H9 (cell line): ENCODE results near the gene CSNK1A1. TPM values are rescaled to one million over a fixed set of nuclear protein-coding genes. Genes with fewer than 3 reads are reported as not detected.

ENCODE experiments used
- DNase-seq: peaks from one replicate; pipeline ENCODE4 v3.0.0-alpha.2; 2017
- H2AFZ ChIP-seq: one replicate; pipeline ENCODE4 v1.6.1; 2013; ENCODE audit warnings: mild to moderate bottlenecking, low read length, control low read depth, moderate library complexity
- H2AK5ac ChIP-seq: 2 replicates; pipeline ENCODE4 v1.6.1; 2013; ENCODE audit warnings: low read length, control low read depth, mixed read lengths; ENCODE audit not compliant: insufficient read length
- H2BK120ac ChIP-seq: one replicate; pipeline ENCODE4 v1.6.1; 2013; ENCODE audit warnings: low read depth, mild to moderate bottlenecking, low read length, control low read depth, inconsistent platforms; ENCODE audit not compliant: poor library complexity, severe bottlenecking
- H2BK12ac ChIP-seq: 2 replicates; pipeline ENCODE4 v1.6.1; 2013; ENCODE audit warnings: low read length, control low read depth, mixed read lengths, low read depth; ENCODE audit not compliant: insufficient read length
- H2BK15ac ChIP-seq: 2 replicates; pipeline ENCODE4 v1.6.1; 2013; ENCODE audit warnings: low read depth, low read length, control low read depth
- H2BK20ac ChIP-seq: one replicate; pipeline ENCODE4 v1.6.1; 2013; ENCODE audit warnings: low read depth, mild to moderate bottlenecking, low read length, control low read depth, inconsistent platforms; ENCODE audit not compliant: poor library complexity, severe bottlenecking
- H2BK5ac ChIP-seq: 2 replicates; pipeline ENCODE4 v1.6.1; 2013; ENCODE audit warnings: low read length, control low read depth, mixed read lengths; ENCODE audit not compliant: insufficient read length
- H3K14ac ChIP-seq: 2 replicates; pipeline ENCODE4 v1.6.1; 2013; ENCODE audit warnings: low read length, control low read depth; ENCODE audit not compliant: insufficient read depth
- H3K18ac ChIP-seq: 2 replicates; pipeline ENCODE4 v1.6.1; 2013; ENCODE audit warnings: low read depth, mild to moderate bottlenecking, mixed read lengths, low read length, control low read depth; ENCODE audit not compliant: insufficient read length
- H3K23ac ChIP-seq: 2 replicates; pipeline ENCODE4 v1.6.1; 2013; ENCODE audit warnings: low read length, control low read depth, mixed read lengths, low read depth; ENCODE audit not compliant: insufficient read length
- H3K23me2 ChIP-seq: 2 replicates; pipeline ENCODE4 v1.6.1; 2013; ENCODE audit warnings: low read depth, mild to moderate bottlenecking, mixed read lengths, low read length, control low read depth; ENCODE audit not compliant: insufficient read length, poor library complexity, severe bottlenecking
- H3K27ac ChIP-seq: 2 replicates; pipeline ENCODE4 v1.5.1; 2013; ENCODE audit warnings: low read length, control low read depth, mixed read lengths, low read depth; ENCODE audit not compliant: insufficient read length
- H3K27me3 ChIP-seq: 2 replicates; pipeline ENCODE4 v1.6.1; 2013; ENCODE audit warnings: low read length, control low read depth, inconsistent platforms; ENCODE audit not compliant: insufficient read depth
- H3K4ac ChIP-seq: 2 replicates; pipeline ENCODE4 v1.6.1; 2013; ENCODE audit warnings: low read depth, mild to moderate bottlenecking, control low read depth, inconsistent platforms, low read length, moderate library complexity
- H3K4me1 ChIP-seq: 2 replicates; pipeline ENCODE4 v1.6.1; 2013; ENCODE audit warnings: low read length, control low read depth, inconsistent platforms; ENCODE audit not compliant: insufficient read depth
- H3K4me2 ChIP-seq: 2 replicates; pipeline ENCODE4 v1.6.1; 2013; ENCODE audit warnings: low read length, control low read depth, mixed read lengths; ENCODE audit not compliant: insufficient read length, insufficient read depth
- H3K56ac ChIP-seq: 2 replicates; pipeline ENCODE4 v1.6.1; 2013; ENCODE audit warnings: low read depth, mild to moderate bottlenecking, mixed read lengths, low read length, control low read depth; ENCODE audit not compliant: insufficient read length
- H3K79me1 ChIP-seq: 2 replicates; pipeline ENCODE4 v1.6.1; 2013; ENCODE audit warnings: low read depth, mild to moderate bottlenecking, moderate library complexity, low read length, control low read depth, inconsistent platforms; ENCODE audit not compliant: insufficient read depth, poor library complexity, severe bottlenecking
- H3K79me2 ChIP-seq: 2 replicates; pipeline ENCODE4 v1.6.1; 2013; ENCODE audit warnings: low read length, control low read depth, inconsistent platforms; ENCODE audit not compliant: insufficient read depth
- H3K9ac ChIP-seq: 2 replicates; pipeline ENCODE4 v1.6.1; 2013; ENCODE audit warnings: low read length, control low read depth, mixed read lengths; ENCODE audit not compliant: insufficient read length; ENCODE audit errors: extremely low read depth
- H3K9me3 ChIP-seq: one replicate; pipeline ENCODE4 v1.6.1; 2013; ENCODE audit warnings: low read depth, low read length, inconsistent platforms; ENCODE audit not compliant: control insufficient read depth
- H3T11ph ChIP-seq: one replicate; pipeline ENCODE4 v1.6.1; 2013; ENCODE audit warnings: mild to moderate bottlenecking, low read length, control low read depth, inconsistent platforms
- H4K20me1 ChIP-seq: one replicate; pipeline ENCODE4 v1.6.1; 2013; ENCODE audit not compliant: control insufficient read depth, insufficient read length, insufficient read depth
- H4K5ac ChIP-seq: 2 replicates; pipeline ENCODE4 v1.6.1; 2013; ENCODE audit warnings: low read depth, mild to moderate bottlenecking, mixed read lengths, low read length, control low read depth; ENCODE audit not compliant: insufficient read length
- H4K8ac ChIP-seq: replicated peaks from 2 replicates; pipeline ENCODE4 v1.6.1; 2013; ENCODE audit warnings: low read length, control low read depth, mixed read lengths, low read depth; ENCODE audit not compliant: insufficient read length
- H4K91ac ChIP-seq: 2 replicates; pipeline ENCODE4 v1.6.1; 2013; ENCODE audit warnings: low read depth, mild to moderate bottlenecking, moderate library complexity, mixed read lengths, low read length, control low read depth; ENCODE audit not compliant: insufficient read length
- H3K27ac Mint-ChIP-seq, 3 experiments: 2 replicates in 2 of 3; 3 replicates in 1 of 3; pipeline ENCODE4 v1.8.0; 2020 to 2021; ENCODE audit warnings: mixed read lengths in 3 of 3, mild to moderate bottlenecking in 1 of 3, moderate library complexity in 1 of 3
- H3K27me3 Mint-ChIP-seq: 2 replicates; pipeline ENCODE4 v1.8.0; 2021; ENCODE audit warnings: low read depth, mild to moderate bottlenecking, moderate library complexity, mixed read lengths
- H3K36me3 Mint-ChIP-seq, 3 experiments: 2 replicates in 2 of 3; 3 replicates in 1 of 3; pipeline ENCODE4 v1.8.0; 2020 to 2021; ENCODE audit warnings: low read depth in 3 of 3, mixed read lengths in 3 of 3; ENCODE audit not compliant: insufficient read depth in 1 of 3
- H3K4me1 Mint-ChIP-seq, 2 experiments: 2 replicates each; pipeline ENCODE4 v1.8.0; 2020; ENCODE audit warnings: mixed read lengths in 2 of 2
- H3K4me3 Mint-ChIP-seq, 2 experiments: 2 replicates in 1 of 2; 3 replicates in 1 of 2; pipeline ENCODE4 v1.8.0; 2020 to 2021; ENCODE audit warnings: mild to moderate bottlenecking in 2 of 2, mixed read lengths in 2 of 2, moderate library complexity in 1 of 2
- H3K9me3 Mint-ChIP-seq, 2 experiments: 2 replicates in 1 of 2; 3 replicates in 1 of 2; pipeline ENCODE4 v1.8.0; 2020; ENCODE audit warnings: mild to moderate bottlenecking in 2 of 2, mixed read lengths in 2 of 2, moderate library complexity in 1 of 2
- CTCF ChIP-seq: fragments of 200-600 bp; sonication (generic); conservative IDR thresholded peaks from 3 replicates; pipeline ENCODE4 v1.8.0; 2021; ENCODE audit warnings: antibody characterized with exemption, mild to moderate bottlenecking
- WGBS: extraction: QIAGEN DNeasy Blood & Tissue Kit; methylation state at CpG from one replicate; pipeline ENCODE4 v1.1.7; 2013; ENCODE audit warnings: missing lambda C conversion rate, low lambda C conversion rate, mixed read lengths; ENCODE audit not compliant: insufficient read length; ENCODE audit errors: extremely low coverage; 5-methylcytosine and 5-hydroxymethylcytosine counted together
- total RNA-seq: library from RNA; stranded (reverse); gene quantifications from 2 replicates; pipeline ENCODE4 v1.2.1, GENCODE V29; 2021

The CSNK1A1 gene
- total RNA-seq, 1 experiment from 2014 or later: 310 TPM

GRCh38 chr5:149478761-149479160 is 72.5 kb downstream of the CSNK1A1 start:
- Histone ChIP-seq H2BK12ac (no peak overlapping the region), H3K4me2 (no peak overlapping the region), H4K5ac (no peak overlapping the region), H4K8ac (no peak overlapping the region), H3K9ac (no peak overlapping the region), H2BK5ac (no peak overlapping the region), H3K23ac (no peak overlapping the region), H3K79me2 (no peaks in the 10 kb centered on the region), H3K27me3 (no peaks in the 10 kb centered on the region), H3K14ac (no peak overlapping the region), H4K20me1 (no peaks in the 10 kb centered on the region), H3K4ac (no peak overlapping the region), H4K91ac (no peak overlapping the region), H3K9me3 (no peaks in the 10 kb centered on the region), H3K56ac (no peak overlapping the region), H3T11ph (no peak overlapping the region), H3K79me1 (no peaks in the 10 kb centered on the region), H3K18ac (no peak overlapping the region), H2BK15ac (no peak overlapping the region), H3K27ac (no peak overlapping the region), H2BK20ac (no peak overlapping the region), H2AFZ (no peak overlapping the region), H2AK5ac (no peak overlapping the region), H2BK120ac (no peak overlapping the region), H3K23me2 (no peaks in the 10 kb centered on the region), H3K4me1 (no peaks in the 10 kb centered on the region)
- Mint-ChIP-seq H3K36me3 (no peaks in the 10 kb centered on the region; a peak in 1 of 7 replicates), H3K9me3 (peaks cover 0 to 2% of the 10 kb centered on the region in 2 experiments; a peak in 1 of 5 replicates), H3K4me1 (peaks cover 0 to 7% of the 10 kb centered on the region in 2 experiments; a peak in 1 of 4 replicates), H3K4me3 (no peak overlapping the region), H3K27me3 (no peaks in the 10 kb centered on the region), H3K27ac (no peak overlapping the region)
- DNase-seq: no peak
- no peak for TF ChIP-seq CTCF
- WGBS: no CpG with 5 or more reads among the region's 3 CpGs
